ENCODE results near the gene PRXL2B. TPM values are rescaled to one million over a fixed set of nuclear protein-coding genes. Genes with fewer than 3 reads are reported as not detected.
A peak's percentile ranks its signal among the peaks of the same experiment; 100 is the strongest.

The PRXL2B gene
- total RNA-seq, 2 donors from 2014 or later, result 5.6 to 8.8 TPM

DNA sequence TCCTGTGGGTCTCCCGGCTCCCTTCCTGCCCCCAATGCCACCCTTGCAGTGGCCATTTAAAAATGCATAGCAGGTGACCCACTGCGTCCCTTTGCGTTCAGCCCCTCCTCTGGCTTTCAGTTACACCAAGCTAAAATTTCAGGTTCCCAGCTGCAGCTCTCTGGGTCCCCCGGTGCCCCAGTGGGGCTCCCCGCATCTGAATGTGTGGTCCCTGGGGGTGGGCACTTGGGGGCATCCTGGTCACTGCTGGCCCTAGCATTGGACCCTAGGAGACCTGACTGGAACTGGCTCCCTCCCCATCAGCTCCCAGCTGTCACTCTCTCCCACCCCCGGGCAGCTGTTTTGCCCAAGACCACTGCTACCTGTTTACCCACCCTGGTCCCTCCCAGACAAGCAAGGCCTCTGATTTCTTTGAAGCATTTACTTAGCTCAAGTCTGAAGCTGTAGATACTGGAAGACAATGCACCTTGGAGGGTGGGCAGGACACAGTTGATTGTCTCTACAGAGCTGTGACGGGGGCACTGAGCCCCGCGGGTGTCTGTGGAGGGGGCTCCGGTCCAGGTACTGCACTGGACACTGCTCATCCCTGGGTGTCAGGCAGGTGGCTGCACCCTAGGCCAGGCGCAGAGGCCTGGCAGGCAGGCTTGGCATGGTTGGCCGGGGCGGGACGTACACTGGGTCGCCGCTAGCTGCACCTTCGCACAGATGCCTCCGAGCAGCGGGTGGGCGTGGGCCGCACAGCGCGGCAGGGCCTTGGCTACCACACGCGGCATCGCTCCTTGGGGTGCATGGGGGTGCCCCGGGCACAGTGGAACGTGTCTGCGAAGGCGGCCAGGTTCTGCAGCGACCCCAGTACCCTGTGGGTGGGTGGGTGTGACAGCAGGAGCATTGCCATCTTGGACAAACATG, 3.9 kb downstream of the PRXL2B start:
- TF ChIP-seq, protein P1, sequence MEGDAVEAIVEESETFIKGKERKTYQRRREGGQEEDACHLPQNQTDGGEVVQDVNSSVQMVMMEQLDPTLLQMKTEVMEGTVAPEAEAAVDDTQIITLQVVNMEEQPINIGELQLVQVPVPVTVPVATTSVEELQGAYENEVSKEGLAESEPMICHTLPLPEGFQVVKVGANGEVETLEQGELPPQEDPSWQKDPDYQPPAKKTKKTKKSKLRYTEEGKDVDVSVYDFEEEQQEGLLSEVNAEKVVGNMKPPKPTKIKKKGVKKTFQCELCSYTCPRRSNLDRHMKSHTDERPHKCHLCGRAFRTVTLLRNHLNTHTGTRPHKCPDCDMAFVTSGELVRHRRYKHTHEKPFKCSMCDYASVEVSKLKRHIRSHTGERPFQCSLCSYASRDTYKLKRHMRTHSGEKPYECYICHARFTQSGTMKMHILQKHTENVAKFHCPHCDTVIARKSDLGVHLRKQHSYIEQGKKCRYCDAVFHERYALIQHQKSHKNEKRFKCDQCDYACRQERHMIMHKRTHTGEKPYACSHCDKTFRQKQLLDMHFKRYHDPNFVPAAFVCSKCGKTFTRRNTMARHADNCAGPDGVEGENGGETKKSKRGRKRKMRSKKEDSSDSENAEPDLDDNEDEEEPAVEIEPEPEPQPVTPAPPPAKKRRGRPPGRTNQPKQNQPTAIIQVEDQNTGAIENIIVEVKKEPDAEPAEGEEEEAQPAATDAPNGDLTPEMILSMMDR (IDR thresholded peaks at IDR 0.05), result no peak
- no peak for TF ChIP-seq POLR2A (IDR thresholded peaks at IDR 0.05)
- Histone ChIP-seq H3K9me3 (no peaks in the 10 kb centered on the region), H3K4me3 (no peak overlapping the region), H3K27me3 (no peaks in the 10 kb centered on the region), H3K27ac (no peak overlapping the region), H3K36me3 (replicated peaks in 1 of 2; ENCODE audit: insufficient read depth in 1 of 2, low read depth in 2 of 2) (no peaks in the 10 kb centered on the region), H3K4me1 (peaks cover 32% of the 10 kb centered on the region)
- WGBS, 2 donors, result 95 to 98% methylated on average over 15 to 23 of the region's 31 CpGs
- DNase-seq (peak in 1 of 4 donors; percentile 4), ATAC-seq (no peak)
- intact Hi-C loops (cut with DNase I), result no loop called here

DNA sequence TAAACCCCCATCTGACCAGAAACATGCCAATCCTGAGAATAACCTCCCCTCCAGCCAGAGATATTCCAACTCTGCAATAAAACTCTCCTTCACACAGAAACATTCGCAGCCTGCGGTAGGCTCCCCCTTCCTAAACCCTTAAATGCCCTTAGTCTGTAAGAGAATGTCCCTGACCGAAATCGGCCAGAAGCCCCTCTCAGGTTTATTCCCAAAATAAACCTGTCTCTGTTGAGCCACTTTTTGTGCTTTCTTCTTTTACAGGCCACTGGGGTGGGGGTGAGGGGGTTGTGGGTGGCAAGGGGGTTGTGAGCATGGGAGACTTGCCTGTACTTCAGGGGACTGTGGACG, 4.6 kb downstream of the PRXL2B start:
- no peak for TF ChIP-seq POLR2A (IDR thresholded peaks at IDR 0.05)
- TF ChIP-seq, protein P1 (IDR thresholded peaks at IDR 0.05), result no peak
- DNase-seq, result no peak
- Histone ChIP-seq H3K4me1 (peaks cover 29% of the 10 kb centered on the region), H3K36me3 (replicated peaks in 1 of 2; ENCODE audit: insufficient read depth in 1 of 2, low read depth in 2 of 2) (no peaks in the 10 kb centered on the region), H3K27ac (no peak overlapping the region), H3K9me3 (no peaks in the 10 kb centered on the region), H3K27me3 (no peaks in the 10 kb centered on the region), H3K4me3 (no peak overlapping the region)
- 83 to 85% methylated on average over 4 to 5 of the region's 5 CpGs for WGBS, 2 donors
- intact Hi-C loops (cut with DNase I), result no loop called here
- no peak for ATAC-seq

DNA sequence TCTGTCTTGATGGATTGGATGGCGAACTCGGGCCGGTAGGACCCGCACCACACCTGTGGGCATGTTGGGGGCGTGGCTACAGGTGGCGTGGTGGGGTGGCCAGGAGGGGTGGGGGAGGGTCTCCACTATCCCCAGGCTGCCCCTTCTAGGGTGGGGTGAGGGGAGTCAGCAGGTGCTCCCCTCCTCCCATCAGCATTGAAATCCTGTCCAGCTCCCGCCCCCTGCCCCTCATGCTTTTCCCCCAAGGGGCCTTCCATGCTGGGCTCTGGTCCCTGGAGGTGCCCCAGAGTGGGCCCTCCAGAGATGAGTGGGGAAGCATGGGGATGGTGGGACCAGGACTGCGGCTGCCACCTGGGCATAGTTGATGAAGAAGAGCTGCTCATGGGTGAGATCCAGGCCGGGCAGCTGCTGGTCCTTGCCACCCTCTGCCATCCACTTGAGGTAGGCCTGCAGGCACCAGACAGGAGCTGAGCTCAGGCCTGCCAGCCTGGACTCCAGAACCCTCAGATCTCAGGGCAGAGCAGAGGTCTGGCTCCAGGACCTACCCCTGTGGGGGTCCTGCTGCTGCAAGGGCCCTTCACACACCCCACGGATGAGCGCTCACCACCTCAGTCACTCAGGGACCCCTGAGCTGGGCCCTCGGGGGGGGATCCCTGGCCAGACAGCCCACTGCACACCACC, 5.1 kb downstream of the PRXL2B start:
- Histone ChIP-seq H3K4me1 (peaks cover 29% of the 10 kb centered on the region), H3K4me3 (no peak overlapping the region), H3K27ac (no peak overlapping the region), H3K27me3 (no peaks in the 10 kb centered on the region), H3K36me3 (replicated peaks in 1 of 2; ENCODE audit: insufficient read depth in 1 of 2, low read depth in 2 of 2) (no peaks in the 10 kb centered on the region), H3K9me3 (no peaks in the 10 kb centered on the region)
- TF ChIP-seq, protein P1 (IDR thresholded peaks at IDR 0.05), result no peak
- TF ChIP-seq POLR2A (IDR thresholded peaks at IDR 0.05), result no peak
- ATAC-seq (no peak), DNase-seq (peak in 1 of 4 donors; percentile 5)
- WGBS, 2 donors, result 85 to 96% methylated on average over 4 to 11 of the region's 12 CpGs
- intact Hi-C loops (cut with DNase I), result no loop called here

DNA sequence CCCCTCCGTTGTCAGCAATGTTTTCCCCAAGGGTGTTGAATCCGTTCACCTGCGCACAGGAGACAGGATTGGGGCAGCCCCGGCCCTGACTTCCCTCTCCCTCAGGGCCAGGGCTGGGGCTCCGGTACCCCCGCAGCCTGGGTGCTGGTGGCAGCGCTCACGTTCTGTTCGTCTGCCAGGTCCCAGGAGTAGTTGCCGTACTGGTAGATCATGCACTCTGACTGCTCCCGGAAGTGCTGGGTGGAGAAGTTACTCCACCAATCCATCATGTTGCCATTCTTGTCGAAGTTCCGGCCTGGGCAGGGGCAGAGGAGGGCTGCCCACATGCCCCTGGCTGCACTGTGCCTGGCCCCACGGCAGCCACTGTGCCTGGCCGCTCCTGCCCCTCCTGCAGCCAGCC, 6.1 kb downstream of the PRXL2B start:
- H3K36me3 ChIP-seq (replicated peaks in 1 of 2; ENCODE audit: insufficient read depth in 1 of 2, low read depth in 2 of 2), result no peaks in the 10 kb centered on the region
- peak; percentile 37 to 60 (median 46) for DNase-seq
- ATAC-seq, result peak; percentile 51
- H3K4me3 ChIP-seq, result no peak overlapping the region
- H3K27ac ChIP-seq, result peak overlapping the region in 3 of 4 donors; percentile 32 to 70 (median 38)
- 43 to 47% methylated on average over 3 to 15 of the region's 15 CpGs for WGBS, 2 donors
- TF ChIP-seq POLR2A (IDR thresholded peaks at IDR 0.05), result peak in 2 of 3 donors; percentile 26 to 33
- TF ChIP-seq, protein P1 (IDR thresholded peaks at IDR 0.05), result no peak
- intact Hi-C loops (cut with DNase I), result no loop called here
- H3K4me1 ChIP-seq, result peaks cover 22% of the 10 kb centered on the region
- H3K27me3 ChIP-seq, result no peaks in the 10 kb centered on the region
- no peaks in the 10 kb centered on the region for H3K9me3 ChIP-seq
